Bronchus fibroblast of lung (primary cell): ENCODE data around the gene OR10G8. TPM values are rescaled to one million over a fixed set of nuclear protein-coding genes. Genes with fewer than 3 reads are reported as not detected.

Source experiments
- total RNA-seq: library from RNA; depleted of rRNA; stranded (reverse); fragments of >200 nt; gene quantifications from 2 replicates; pipeline ENCODE4 v1.2.3, GENCODE V29; 2015

Gene OR10G8, protein sequence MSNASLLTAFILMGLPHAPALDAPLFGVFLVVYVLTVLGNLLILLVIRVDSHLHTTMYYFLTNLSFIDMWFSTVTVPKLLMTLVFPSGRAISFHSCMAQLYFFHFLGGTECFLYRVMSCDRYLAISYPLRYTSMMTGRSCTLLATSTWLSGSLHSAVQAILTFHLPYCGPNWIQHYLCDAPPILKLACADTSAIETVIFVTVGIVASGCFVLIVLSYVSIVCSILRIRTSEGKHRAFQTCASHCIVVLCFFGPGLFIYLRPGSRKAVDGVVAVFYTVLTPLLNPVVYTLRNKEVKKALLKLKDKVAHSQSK
- total RNA-seq = not detected in 2 replicates

DNA sequence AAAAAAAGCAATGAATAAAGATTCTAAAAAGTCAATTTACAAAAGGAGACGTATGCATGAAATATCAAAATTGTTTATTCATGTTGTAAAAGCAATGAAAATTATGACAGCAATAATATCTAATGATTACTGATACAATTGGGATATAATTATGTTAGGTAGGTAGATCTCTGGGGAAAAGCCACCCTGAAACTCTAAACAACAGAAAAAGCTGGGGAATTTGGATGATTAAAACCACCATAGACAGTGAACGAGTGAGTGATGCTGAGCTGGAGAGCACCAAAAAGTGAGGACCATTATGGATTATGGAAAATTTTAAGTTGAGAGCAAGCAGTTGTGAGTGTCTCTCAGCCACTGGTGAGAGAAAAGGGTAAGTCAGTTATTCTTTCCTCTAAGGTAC lies at the start of gene OR10G8:
Gene OR10G8 (plus strand): TSS at position 301 of the 400 bp plus-strand sequence. CDS start 2,825 bp downstream, outside the sequence.

DNA sequence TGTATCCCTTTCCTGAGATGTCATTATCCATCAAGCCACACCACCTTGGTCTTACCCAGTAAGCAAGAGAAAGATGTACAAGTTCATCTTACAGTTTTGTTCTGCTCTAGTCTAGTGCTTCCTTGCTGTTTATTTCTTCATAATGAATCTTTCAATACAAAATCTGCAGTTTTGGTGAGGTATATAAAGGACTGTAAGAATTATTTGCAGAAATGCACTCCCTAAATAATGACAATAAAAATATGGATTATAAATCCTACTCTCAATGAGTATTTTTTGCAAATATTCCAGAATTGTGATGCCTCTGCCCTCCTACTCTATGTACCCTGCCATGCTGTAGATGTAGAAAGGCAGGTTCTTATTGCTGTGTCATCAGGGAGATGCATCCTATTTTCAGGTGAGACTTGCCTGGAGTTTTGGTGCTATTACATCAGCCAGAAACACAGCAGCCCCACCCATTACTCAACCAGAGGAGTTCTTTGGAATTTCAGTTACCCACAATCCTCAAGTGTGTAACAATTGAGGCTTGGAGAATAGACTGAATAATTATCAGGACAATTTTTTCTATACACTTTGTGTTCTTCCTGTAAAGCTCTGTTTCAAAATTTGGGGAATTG lies 48.8 kb upstream of the OR10G8 start, which contains the start of gene OR10S1:
Gene OR10S1 (minus strand): TSS at position 51 of the 617 bp plus-strand sequence. CDS start 117 bp downstream, outside the sequence.

DNA sequence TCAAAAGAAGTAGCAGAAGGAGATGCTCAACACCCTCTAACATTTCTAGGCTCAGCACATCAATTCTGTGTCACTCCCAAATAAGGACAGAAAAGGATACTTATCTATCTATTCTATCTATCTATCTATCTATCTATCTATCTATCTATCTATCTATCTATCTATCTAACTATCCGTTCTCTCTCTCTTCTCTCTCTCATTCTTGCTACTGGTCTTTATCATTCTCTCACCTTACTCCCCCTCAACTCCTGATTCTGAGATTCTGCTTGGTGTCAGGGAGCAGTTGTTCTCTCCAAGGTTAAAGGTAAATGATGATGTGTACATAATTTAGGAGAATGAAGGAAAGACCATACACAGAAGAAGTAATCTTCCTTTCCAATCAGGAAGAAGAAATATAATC lies 31.5 kb upstream of the OR10G8 start, which contains the start of gene OR10G6:
Gene OR10G6 (minus strand): TSS at position 43 of the 400 bp plus-strand sequence. CDS start 0 bp downstream, at position 43.

DNA sequence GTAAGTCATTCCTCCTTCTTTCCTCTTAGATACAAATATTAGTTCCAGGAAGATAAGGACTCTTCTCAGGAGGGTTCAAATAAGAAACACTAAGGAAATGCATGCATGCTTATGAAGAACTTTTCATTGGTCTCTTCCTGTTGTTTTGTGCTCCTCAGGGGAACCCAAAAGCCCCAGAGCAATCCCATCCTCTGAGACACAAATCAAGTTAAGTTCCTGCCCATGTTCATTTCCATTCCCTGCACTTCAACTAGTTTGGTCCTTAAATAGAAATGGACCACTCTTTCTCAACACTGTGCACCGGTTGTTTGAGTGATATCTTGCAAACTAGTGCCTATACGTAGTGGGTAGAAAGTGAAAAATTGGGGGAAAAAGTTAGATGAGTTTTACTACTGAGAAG lies 13.9 kb upstream of the OR10G8 start, which contains the start of gene OR10G4:
Gene OR10G4 (plus strand): TSS at position 301 of the 400 bp plus-strand sequence. CDS start 2,578 bp downstream, outside the sequence.

DNA sequence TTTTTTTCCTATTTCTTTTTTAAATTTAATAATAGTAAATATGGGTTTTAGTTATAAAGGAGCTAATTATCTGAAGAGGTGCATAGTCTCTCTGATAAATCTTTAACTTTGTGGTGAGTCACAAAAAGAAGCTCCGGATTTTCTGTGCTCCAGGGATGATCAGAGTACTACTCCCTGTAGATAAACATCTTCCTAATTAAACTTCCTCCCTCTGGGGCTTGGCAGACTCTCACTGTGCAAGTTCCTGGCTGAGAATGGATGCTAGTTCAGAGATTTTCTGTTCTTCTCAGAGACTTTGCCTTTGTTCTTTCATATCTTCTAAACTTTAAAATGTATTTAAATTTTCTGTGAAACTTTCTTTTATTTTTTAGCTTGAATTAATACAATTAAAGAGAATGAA lies 14.7 kb downstream of the OR10G8 start, which contains the start of gene OR10G7:
Gene OR10G7 (minus strand): TSS at position 72 of the 400 bp plus-strand sequence. CDS start 2,324 bp downstream, outside the sequence.

Other genes with a start within 250 kb of the OR10G8 start
- not detected in 2 replicates for gene OR6M1, start 220.4 kb upstream of the OR10G8 start, total RNA-seq
- gene TMEM225, start 141.1 kb upstream of the OR10G8 start, total RNA-seq = not detected in 2 replicates
- not detected in 2 replicates for gene OR8D4, start 124.6 kb upstream of the OR10G8 start, total RNA-seq
- not detected in 2 replicates for gene OR4D5, start 87.2 kb upstream of the OR10G8 start, total RNA-seq
- gene OR6T1, start 83.0 kb upstream of the OR10G8 start, total RNA-seq = not detected in 2 replicates
- not detected in 2 replicates for gene OR10S1, start 49.0 kb upstream of the OR10G8 start, total RNA-seq
- gene OR10G6, start 31.6 kb upstream of the OR10G8 start, total RNA-seq = not detected in 2 replicates
- not detected in 2 replicates for gene OR10G4, start 13.8 kb upstream of the OR10G8 start, total RNA-seq
- not detected in 2 replicates for gene OR10G9, start 3.8 kb upstream of the OR10G8 start, total RNA-seq
- not detected in 2 replicates for gene OR10G7, start 14.5 kb downstream of the OR10G8 start, total RNA-seq
- gene VWA5A, start 88.7 kb downstream of the OR10G8 start, total RNA-seq = 21.0 and 23.5 TPM in 2 replicates
- gene OR10D3, start 156.5 kb downstream of the OR10G8 start, total RNA-seq = not detected in 2 replicates
- gene OR8G1, start 214.3 kb downstream of the OR10G8 start, total RNA-seq = not detected in 2 replicates
- gene OR8G5, start 229.6 kb downstream of the OR10G8 start, total RNA-seq = not detected in 2 replicates